Gastrocnemius medialis (tissue), 4 donors: ENCODE results near the gene RUNDC1.

ENCODE experiments used
- POLR2A ChIP-seq, 2 donors: fragments of 450-650 bp; IDR thresholded peaks; one replicate each; pipeline ENCODE4 v1.6.1; 2017; ENCODE audit warnings: antibody characterized with exemption in 2 of 2, mild to moderate bottlenecking in 2 of 2, moderate library complexity in 2 of 2
- TF ChIP-seq, protein P1 (sequence below), 5 experiments: fragments of 450-650 bp in 3 of 5; fragments of 200-600 bp in 2 of 5; sonication (generic) in 2 of 5; IDR thresholded peaks in 4 of 5; conservative IDR thresholded peaks in 1 of 5; 1 replicate in 4 of 5; 2 replicates in 1 of 5; pipeline ENCODE4 v1.5.1; 2016 to 2019; ENCODE audit warnings: antibody characterized with exemption in 5 of 5, mild to moderate bottlenecking in 3 of 5, moderate library complexity in 3 of 5

DNA sequence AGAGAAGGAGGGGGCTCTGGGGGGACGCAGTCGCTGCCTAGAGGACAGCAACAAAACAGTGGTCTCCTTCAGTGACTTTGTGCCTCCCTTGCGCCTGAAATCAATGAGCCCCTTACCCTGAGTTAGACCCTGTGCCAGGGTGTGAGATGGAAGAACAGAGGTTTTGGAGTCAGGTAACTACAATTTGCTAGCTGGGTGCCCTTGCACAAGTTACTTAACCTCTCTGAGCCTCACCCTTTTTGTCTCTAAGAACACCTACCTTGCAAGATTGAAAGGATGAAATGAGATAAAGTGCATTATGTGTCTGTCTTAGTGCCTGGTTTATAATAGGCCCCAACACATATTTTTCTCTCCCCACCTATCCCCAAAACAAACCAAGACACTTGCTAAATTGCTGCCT is 54.5 kb downstream of the RUNDC1 start:
- TF ChIP-seq POLR2A (IDR thresholded peaks at IDR 0.05), result no peak
- TF ChIP-seq, protein P1, sequence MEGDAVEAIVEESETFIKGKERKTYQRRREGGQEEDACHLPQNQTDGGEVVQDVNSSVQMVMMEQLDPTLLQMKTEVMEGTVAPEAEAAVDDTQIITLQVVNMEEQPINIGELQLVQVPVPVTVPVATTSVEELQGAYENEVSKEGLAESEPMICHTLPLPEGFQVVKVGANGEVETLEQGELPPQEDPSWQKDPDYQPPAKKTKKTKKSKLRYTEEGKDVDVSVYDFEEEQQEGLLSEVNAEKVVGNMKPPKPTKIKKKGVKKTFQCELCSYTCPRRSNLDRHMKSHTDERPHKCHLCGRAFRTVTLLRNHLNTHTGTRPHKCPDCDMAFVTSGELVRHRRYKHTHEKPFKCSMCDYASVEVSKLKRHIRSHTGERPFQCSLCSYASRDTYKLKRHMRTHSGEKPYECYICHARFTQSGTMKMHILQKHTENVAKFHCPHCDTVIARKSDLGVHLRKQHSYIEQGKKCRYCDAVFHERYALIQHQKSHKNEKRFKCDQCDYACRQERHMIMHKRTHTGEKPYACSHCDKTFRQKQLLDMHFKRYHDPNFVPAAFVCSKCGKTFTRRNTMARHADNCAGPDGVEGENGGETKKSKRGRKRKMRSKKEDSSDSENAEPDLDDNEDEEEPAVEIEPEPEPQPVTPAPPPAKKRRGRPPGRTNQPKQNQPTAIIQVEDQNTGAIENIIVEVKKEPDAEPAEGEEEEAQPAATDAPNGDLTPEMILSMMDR (IDR thresholded peaks at IDR 0.05 in 4 of 5, conservative IDR thresholded peaks at IDR 0.05 in 1 of 5), result no peak
